H54 (cell line): ENCODE measurements around the gene SMURF1.
"Not testable (repeated sequence)": the region's sequence is repeated elsewhere in the genome, so short reads cannot be mapped to it uniquely, and the experiment has no call there.

Experiments used
- DNase-seq: peaks from one replicate; pipeline ENCODE4 v3.0.0; 2011; ENCODE audit warnings: low spot score, mixed read lengths; ENCODE audit not compliant: insufficient read length
- FAIRE-seq: peaks from 3 replicates; lab custom pipeline; 2011; peaks lifted over from hg19 to GRCh38; lab: Jason Lieb, UNC
- POLR2A ChIP-seq: IDR thresholded peaks from 2 replicates; pipeline ENCODE4 v1.6.1; 2011; ENCODE audit warnings: low read depth, mild to moderate bottlenecking, low read length

SMURF1 gene

GRCh38 chr7:99165816-99166215 lies 21.9 kb upstream of the SMURF1 start:
- no peak for TF ChIP-seq POLR2A
- FAIRE-seq, result no peak

GRCh38 chr7:99163669-99164068 lies 19.8 kb upstream of the SMURF1 start:
- DNase-seq, FAIRE-seq: not testable (repeated sequence)

More at GRCh38 chr7:99165816-99166215, 21.9 kb upstream of the SMURF1 start:
- DNase-seq, result no peak

- FAIRE-seq (no peak), DNase-seq (no peak)
- no peak for TF ChIP-seq POLR2A
Observed at GRCh38 chr7:99156649-99157048, 12.7 kb upstream of the SMURF1 start.

GRCh38 chr7:99155211-99155610 lies 11.3 kb upstream of the SMURF1 start:
- no peak for TF ChIP-seq POLR2A
- FAIRE-seq (no peak), DNase-seq (no peak)

GRCh38 chr7:99146979-99147378 lies 3.1 kb upstream of the SMURF1 start:
- TF ChIP-seq POLR2A, result no peak
- FAIRE-seq (no peak), DNase-seq (no peak)

GRCh38 chr7:99143521-99143852 lies 421 bp downstream of the SMURF1 start:
- DNase-seq (peak; percentile 75), FAIRE-seq (no peak)
- TF ChIP-seq POLR2A, result peak; percentile 27; the same call in 1 of the 2 replicates

- DNase-seq (peak; percentile 78), FAIRE-seq (no peak)
- TF ChIP-seq POLR2A, result 0 out of 2 replicates have a peak, but pooled peaks have one; percentile 19
Observed at GRCh38 chr7:99142727-99143520, 984 bp downstream of the SMURF1 start.

- TF ChIP-seq POLR2A, result peak; percentile 28; the same call in 1 of the 2 replicates
- no peak for FAIRE-seq
- peak; percentile 32 for DNase-seq
Observed at GRCh38 chr7:99141841-99142726, 1.8 kb downstream of the SMURF1 start.

GRCh38 chr7:99141334-99141733 lies 2.6 kb downstream of the SMURF1 start:
- no peak for TF ChIP-seq POLR2A
- FAIRE-seq, result no peak

GRCh38 chr7:99140813-99141212 lies 3.1 kb downstream of the SMURF1 start:
- TF ChIP-seq POLR2A, result no peak
- FAIRE-seq (no peak), DNase-seq (no peak)

More at GRCh38 chr7:99141334-99141733, 2.6 kb downstream of the SMURF1 start:
- DNase-seq, result no peak

GRCh38 chr7:99139036-99139435 lies 4.9 kb downstream of the SMURF1 start:
- DNase-seq (no peak), FAIRE-seq (peak; percentile 45)
- TF ChIP-seq POLR2A, result no peak

GRCh38 chr7:99137411-99138180 lies 6.3 kb downstream of the SMURF1 start:
- no peak for DNase-seq
- FAIRE-seq, result no peak
- TF ChIP-seq POLR2A, result no peak

GRCh38 chr7:99135938-99136337 lies 8.0 kb downstream of the SMURF1 start:
- FAIRE-seq (no peak), DNase-seq (no peak)
- TF ChIP-seq POLR2A, result no peak

GRCh38 chr7:99133766-99134564 lies 9.9 kb downstream of the SMURF1 start:
- DNase-seq, result no peak
- no peak for TF ChIP-seq POLR2A
- FAIRE-seq, result no peak
